Activated CD4-positive, CD25-positive, alpha-beta regulatory T cell treated with anti-CD3 and anti-CD28 coated beads, Interleukin-2, amount 50 U/mL, for 72 hours (primary cell): ENCODE results near the gene LTBP4.
"Not testable (repeated sequence)": the region's sequence is repeated elsewhere in the genome, so short reads cannot be mapped to it uniquely, and the experiment has no call there.

Source experiments
- DNase-seq: peaks from one replicate; pipeline ENCODE4 v3.0.0; 2021

The LTBP4 gene

DNA sequence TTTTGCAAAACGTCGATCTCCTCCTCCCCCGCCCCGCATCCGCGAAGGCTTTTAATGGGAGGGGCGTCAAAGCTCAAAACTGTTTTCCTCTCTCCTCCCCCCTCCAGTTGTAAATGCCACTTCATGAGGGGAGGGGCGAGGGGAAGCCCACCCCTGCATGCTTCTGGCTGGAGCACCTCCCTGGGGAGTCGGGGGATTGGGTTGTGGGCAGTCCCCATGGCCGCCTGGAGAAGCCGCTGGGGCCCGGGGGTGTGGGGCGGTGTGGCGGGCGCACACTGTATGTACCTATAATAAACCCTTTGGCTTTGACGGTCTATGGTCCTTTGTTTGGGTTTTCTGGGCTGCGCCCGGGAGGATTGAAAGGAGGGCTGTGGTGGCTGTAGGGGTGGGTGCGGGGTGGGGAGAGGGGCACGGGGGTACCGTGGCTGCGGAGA, 25.0 kb upstream of the LTBP4 start:
- DNase-seq = peak; percentile 57

DNA sequence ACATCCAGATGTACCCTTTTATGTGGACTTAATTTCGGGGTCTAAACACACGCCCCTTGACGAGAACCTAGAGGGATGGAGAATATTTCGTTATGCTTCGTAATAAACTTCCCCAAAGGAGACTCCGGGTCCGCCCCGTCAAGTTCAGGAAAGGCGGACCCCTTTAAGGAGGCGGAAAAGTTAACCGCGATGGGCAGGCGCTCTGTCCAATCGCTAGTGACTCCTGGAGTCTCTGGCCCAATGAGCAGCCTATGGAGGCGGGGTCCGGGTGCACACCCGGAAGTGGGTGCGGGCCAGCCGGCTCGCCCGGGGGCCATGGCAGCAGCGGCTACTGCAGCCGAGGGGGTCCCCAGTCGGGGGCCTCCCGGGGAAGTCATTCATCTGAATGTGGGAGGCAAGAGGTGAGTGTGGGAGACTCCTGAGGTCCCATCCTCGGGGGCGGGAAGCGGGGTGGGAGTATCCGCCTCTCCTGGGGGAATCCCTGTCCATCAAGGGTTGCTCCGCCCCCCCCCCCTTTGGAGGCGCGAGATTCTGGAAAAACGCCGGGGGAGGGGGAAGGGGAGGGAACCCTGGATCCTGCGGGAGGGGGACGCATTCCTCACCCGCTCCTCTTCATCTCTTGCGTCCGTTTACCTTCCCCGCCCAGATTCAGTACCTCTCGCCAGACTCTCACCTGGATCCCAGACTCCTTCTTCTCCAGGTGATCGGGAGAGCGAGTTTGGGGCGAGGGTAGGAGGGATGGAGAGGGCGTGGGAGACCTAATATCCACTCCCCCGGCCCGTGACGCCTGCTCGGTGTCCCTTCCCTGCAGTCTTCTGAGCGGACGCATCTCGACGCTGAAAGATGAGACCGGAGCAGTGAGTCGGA, 24.4 kb upstream of the LTBP4 start, which contains the start of gene SHKBP1:
SHKBP1 (plus strand) TSS at position 289 of the 867 bp plus-strand sequence; CDS start at position 316, 27 bp downstream.
- DNase-seq = peak; percentile 94

DNA sequence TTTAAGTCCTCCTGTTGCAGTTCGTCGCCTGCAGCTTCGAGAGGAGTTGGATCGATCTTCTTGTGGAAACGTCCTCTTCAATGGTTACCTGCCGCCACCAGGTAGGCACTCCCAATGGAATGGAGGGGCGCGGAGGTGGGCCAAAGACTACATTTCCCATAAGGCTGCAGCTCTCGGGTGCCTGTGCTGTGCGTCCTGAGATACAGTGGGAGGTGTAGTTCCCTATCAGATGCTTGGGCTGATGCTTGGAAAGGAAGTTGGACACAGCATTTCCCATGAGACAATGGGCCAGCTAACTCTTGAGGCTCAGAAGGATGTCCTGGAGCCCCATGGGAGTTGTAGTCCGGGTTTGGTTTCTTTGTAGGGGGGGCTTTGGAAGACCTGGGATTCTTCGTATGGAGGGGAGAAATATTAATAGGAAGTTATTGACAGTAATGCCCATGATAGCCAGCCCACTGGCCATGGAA, 22.7 kb upstream of the LTBP4 start:
- no peak for DNase-seq

DNA sequence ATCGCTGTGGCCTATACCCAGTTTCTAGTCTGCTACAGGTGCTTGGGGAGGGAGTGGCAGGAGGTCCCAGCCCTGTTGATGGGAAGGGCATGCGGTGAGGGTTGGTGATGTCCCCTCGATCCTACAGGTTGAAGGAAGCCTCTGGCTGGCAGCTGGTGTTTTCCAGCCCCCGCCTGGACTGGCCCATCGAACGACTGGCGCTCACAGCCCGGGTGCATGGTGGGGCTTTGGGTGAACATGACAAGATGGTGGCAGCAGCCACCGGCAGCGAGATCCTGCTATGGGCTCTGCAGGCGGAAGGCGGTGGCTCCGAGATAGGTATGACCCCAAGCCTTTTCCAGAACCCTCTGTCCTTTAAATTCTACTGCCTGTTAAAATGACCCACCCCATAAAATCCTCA, 20.6 kb upstream of the LTBP4 start:
- DNase-seq = no peak

DNA sequence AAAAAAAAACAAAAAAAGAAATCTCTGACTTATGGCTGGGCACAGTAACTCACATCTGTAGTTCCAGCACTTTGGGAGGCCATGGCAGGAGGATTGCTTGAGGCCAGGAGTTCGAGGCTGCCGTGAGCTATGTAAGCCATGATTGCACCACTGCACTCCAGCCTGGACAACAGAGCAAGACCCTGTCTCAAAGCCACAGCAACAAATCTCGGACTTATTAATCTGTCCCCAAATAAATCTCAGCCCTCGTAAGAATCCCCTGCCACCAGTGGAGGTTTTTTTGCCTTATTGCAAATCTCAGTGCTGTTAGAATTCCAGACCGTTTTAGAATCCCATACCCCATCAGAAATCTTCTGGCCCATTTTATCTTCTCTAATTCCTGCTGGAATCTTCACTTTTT, 19.6 kb upstream of the LTBP4 start:
- DNase-seq = no peak

DNA sequence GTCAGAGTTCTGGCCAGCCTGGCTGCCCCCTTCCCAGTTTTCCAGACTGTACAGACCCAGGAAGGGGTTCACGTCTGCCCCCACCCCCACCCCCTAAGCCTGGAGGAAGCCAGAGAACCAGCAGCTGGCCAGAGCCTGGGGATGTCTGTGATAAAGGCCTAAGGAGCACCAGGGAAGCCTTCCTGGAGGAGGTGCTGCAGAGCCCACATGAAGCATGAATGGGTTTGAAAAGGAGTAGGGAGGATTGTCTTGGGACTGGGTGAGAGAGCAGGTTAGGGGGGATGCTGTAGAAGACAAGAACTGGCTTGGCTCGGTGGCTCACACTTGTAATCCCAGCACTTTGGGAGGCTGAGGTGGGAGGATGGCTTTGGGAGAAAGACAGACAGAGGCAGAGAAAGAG, 18.7 kb upstream of the LTBP4 start:
- no peak for DNase-seq

DNA sequence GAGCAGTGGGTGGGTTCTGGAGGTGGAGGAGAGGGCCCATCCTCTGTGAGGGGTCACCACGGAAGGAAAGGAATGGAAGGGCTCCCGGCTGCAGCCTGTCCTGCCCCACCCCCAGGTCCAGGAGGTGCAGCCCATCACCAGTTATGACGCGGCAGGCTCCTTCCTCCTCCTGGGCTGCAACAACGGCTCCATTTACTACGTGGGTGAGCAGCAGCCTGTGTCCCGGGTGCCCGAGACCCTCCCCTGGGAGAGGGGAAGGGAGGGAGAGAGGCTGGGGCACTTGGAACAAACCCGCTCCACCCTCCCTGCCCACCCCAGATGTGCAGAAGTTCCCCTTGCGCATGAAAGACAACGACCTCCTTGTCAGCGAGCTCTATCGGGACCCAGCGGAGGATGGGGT, 17.9 kb upstream of the LTBP4 start:
- no peak for DNase-seq

DNA sequence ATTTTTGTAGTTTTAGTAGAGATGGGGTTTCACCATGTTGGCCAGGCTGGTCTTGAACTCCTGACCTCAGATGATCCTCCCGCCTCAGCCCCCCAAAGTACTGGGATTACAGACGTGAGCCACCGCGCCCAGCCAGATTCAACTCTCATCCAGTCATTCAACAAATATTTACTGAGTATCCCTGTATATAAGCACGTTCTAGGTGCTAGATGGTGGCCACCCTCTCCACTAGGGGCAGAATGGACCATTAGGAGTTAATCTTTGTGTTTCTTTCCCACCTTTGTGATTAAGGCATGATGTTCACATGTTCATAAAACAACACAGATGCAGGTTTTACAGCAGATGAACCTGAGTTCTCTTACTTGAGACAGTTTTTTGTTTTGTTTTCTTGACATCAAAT, 17.2 kb upstream of the LTBP4 start:
- no peak for DNase-seq

DNA sequence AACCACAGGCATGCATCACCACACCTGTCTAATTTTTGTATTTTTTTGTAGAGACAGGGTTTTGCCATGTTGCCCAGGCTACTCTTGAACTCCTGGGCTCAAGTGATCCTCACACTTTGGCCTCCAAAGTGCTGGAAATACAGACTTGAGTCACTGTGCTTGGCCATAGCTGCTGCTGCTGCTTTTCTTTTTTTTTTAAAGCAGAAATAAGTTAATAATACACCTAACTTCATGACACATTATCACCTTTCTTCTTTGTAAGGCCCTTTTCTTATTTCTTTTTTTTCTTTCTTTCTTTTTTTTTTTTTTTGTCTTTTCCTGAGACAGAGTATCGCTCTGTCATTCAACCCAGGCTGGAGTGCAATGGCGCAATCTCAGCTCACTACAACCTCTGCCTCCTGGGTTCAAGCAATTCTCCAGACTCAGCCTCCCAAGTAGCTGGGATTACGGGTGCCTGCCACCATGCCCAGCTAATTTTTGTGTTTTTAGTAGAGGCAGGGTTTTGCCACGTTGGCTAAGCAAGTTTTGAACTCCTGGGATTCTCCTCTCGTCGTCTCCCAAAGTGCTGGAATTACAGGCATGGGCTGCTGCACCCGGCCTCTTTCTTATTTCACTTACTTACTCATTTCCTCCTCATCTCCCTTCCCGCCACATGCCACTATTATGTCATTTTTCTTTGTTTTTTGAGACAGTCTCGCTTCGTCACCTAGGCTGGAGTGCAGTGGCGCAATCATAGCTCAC, 15.8 kb upstream of the LTBP4 start:
- DNase-seq = no peak

DNA sequence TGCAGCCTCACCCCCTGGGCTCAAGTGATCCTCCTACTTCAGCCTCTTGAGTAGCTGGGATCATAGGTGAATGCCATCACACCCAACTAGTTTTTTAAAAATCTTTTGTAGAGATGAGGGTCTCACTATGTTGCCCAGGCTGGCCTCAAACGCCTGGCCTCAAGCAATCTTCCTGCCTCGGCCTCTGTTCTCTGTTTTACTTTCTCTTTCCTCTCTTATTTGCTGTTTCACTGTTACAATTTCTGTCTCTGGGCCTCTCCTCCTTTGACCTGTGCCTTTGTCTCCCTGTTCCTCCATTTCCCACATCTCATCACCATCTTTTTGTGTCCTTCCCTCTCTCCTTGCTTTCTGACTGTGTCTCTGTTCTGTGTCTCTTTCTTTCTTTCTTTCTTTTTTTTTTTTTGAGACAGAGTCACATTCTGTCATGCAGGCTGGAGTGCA, 15.2 kb upstream of the LTBP4 start:
- no peak for DNase-seq

DNA sequence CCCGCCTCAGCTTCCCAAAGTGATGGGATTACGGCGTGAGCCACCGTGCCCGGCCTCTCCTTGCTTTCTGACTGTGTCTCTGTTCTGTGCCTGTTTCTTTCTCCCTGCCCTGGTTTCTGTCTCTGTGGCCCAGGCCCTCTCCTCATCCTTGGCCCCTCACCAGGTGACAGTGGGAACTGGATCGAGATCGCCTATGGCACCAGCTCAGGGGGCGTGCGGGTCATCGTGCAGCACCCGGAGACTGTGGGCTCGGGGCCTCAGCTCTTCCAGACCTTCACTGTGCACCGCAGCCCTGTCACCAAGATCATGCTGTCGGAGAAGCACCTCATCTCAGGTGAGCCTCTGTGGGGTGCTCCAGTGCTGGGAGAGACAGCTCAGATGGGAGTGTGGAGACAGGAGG, 14.6 kb upstream of the LTBP4 start:
- no peak for DNase-seq

DNA sequence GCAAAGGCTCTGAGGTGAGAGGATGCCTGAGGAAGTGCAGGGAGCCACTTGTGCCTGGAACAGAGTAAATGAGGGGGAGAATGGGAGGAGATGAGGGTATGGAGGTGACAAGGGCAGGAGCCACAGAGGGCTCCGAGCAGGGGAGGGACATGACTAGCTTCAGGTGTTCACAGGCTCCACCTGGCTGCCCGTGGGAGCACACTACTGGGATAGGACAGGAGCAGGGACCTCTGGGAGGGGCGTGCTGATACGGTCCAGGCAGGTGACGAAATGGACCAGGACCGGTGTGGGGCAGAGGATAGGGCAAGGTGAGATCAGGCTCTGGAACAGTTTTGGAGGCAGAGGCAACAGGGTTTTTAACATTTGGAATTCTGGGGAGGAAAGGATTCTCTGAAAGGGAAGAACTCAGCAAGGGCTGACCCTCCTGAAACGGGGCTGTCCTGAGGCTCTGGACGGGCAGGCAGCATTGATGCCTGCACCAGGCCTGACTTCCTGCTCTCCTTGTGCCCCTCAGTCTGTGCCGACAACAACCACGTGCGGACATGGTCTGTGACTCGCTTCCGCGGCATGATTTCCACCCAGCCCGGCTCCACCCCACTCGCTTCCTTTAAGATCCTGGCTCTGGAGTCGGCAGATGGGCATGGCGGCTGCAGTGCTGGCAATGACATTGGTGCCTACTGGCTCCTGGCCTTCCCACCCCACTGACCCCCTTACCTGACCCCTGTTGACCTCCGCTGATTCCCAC, 12.9 kb upstream of the LTBP4 start:
- DNase-seq = no peak

DNA sequence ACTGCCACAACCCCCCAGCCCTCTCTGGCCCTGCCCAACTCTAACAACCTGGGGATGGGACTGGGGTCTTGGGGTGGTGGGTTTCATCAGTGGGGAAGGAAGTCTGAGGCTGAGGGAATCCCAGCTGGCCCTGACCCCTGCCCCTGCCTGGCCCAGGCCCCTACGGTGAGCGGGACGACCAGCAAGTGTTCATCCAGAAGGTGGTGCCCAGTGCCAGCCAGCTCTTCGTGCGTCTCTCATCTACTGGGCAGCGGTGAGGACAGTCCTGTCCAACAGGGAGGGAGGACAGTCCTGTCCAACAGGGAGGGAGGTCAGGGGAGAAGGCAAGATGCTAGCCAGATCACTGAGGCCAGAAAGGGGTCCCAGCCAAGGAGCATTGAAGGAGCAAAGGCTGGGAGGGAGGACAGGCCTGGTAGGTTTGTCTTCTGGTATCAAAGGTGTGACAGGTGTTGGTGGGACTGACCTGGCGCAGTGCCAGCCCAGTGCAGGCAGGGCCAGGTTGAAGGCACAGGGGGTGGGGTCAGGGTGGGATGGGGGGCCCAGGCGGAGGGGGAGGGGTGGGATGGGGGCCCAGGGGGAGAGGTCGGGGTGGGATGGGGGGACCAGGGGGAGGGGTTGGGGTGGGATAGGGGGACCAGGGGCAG, 12.1 kb upstream of the LTBP4 start:
- no peak for DNase-seq

DNA sequence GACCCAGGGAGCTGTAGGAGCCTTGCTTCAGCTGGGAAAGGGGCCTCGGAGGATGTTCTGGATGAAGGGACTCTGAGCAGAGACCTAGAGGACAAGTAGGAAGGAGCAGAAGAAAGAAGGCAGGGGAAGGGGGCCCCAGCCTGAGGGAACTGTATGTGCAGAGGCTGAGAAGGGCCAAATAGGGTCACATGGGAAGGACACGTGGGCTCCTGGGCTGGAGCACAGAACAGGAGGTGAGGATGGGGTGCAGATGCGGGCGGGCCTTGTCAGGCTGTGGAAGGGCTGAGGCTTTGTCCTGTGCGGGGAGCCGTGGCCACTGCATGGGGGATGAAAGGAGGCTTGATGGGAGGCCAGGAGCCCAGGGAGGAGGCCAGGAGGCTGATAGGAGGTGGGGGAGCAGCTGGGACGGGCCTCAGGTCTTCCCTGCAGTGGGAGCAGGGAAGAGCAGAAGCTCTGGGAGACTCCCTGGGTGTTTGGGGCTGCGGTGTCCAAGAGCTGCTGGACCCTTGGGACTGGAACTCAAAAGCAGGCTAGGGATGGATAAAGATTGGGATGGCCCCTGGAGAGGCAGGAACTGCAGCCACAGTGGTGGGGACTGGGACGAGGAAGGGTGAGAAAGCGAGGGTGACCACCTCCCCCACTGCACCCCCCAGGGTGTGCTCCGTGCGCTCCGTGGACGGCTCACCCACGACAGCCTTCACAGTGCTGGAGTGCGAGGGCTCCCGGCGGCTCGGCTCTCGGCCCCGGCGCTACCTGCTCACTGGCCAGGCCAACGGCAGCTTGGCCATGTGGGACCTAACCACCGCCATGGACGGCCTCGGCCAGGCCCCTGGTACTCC, 11.4 kb upstream of the LTBP4 start:
- no peak for DNase-seq

DNA sequence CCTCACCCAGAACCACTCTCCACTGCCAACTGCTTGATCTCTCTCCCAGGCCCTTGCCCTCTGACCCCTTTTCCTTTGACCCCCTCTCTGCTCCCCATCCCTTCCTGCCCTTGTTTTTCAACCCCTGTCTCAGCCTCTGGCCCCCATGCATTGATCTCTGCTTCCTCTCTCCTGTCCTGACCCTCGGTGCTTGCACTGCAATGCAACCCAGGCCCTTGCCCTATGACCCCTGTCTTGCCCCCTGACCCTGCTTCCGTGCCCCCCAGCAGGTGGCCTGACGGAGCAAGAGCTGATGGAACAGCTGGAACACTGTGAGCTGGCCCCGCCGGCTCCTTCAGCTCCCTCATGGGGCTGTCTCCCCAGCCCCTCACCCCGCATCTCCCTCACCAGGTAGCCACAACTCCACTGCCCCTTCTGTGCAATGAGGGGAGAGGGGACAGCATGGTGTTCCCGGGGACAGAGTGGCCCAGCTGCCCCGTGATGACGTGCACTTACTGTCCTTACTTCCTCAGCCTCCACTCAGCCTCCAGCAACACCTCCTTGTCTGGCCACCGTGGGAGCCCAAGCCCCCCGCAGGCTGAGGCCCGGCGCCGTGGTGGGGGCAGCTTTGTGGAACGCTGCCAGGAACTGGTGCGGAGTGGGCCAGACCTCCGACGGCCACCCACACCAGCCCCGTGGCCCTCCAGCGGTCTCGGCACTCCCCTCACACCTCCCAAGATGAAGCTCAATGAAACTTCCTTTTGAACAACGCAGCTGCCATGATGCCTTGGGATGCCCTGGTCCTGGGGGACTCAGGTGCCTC, 10.5 kb upstream of the LTBP4 start:
- no peak for DNase-seq

DNA sequence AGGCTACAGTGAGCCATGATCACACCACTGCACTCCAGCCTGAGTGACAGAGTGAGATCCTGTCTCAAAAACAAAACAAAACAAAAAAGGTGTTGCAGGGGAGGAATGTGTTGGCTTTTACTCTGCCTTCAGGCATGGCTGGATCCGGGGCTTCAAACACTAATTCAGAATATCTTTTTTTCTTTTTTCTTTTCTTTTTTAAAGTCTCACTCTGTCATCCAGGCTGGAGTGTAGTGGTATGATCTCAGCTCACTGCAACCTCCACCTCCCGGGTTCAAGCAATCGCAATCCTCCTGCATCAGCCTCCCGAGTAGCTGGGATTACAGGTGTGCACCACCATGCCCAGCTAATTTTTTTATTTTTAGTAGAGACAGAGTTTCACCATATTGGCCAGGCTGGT, 9.4 kb upstream of the LTBP4 start:
- DNase-seq = not testable (repeated sequence)

DNA sequence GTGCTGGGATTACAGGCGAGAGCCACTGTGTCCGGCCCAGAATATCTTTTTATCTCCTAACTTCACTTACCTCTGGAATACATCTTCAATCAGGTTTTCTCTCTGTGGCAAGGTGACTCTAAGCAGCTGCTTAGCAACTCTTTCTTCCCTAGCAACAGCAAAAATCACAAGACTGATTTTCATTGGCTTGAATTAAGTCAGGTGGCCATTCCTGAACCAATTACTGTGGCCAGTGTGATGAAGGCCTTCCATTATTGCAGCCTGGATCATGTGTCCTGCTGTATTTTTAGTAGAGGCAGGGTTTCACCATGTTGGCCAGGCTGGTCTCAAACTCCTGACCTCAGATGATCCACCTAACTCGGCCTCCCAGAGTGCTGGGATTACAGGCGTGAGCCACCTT, 9.0 kb upstream of the LTBP4 start:
- no peak for DNase-seq

DNA sequence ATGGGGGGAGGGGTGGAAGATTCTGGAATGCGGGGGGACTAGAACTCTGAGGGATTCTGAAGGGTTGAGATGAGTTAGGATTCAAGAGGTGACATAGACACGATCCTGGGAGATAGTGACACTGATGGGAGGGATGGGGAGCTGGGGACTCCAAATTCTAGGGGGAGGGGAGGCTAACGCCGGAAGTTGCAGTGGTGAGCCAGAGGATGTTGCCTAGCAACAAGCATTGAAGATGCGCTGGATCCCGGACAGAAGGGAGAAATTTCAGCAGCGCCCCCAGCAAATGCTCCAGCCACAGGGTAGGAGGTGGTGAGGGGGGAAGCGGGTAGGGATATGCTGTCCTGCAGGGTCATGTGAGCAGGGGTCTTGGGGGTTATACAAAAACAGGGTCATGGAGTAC, 6.9 kb upstream of the LTBP4 start:
- DNase-seq = no peak

DNA sequence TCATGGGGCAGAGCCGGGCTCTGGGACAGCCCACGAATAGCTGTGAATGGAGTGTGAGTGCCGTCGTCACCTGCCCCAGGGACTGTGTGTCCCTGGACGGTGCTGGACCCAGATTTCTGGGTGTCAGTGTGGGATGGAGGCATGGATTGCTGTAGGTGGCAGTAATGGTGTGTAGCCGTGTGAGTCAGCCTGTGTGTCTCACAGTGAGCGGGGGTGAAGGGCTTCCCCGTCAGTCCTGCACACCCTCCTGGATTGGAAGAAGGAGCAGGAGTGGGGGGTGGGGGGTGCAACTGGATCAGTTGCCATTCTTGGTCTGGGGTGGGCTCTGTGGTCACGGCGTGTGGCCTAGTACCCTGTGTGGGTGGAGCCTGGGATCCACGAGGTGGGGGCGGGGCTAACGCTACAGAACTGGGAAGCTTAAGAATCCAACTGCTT, 6.5 kb upstream of the LTBP4 start:
- no peak for DNase-seq

DNA sequence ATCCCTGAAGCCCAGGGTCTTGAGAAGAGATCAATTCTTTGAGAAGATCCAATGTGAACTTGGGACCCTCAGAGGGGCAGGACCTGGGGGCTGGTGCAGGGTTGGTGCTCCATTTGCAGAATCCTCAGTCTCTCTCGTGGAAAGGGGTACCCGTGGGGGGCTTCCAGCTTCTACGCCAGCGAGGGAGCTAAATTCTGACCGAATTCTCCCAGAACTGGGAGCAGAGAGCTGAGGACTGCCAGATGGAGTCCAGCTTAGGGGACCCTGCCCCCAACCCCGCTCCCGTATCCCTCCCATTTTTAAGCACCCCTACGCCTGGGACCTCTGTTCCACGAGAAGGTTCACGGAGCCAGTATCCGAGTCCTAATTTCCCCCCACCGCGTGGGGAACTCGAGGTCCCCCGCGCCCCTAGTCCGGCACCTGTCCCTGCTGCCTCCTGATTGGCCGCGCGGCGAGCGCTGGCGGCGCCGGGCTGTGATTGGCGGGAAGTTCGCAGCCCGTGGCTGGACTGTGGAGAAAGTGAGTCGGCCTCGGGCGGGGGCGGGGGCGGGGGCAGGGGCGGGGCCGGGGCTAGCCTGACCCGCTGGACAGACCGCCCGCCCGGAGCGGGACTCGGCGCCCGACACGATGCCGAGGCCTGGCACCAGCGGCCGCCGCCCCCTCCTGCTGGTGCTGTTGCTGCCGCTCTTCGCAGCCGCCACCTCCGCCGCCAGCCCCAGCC, 4.4 kb upstream of the LTBP4 start:
- no peak for DNase-seq
